HCT116 (cell line): Measurements from ENCODE around the gene SOCS7. TPM values are rescaled to one million over a fixed set of nuclear protein-coding genes. Genes with fewer than 3 reads are reported as not detected.

Source experiments
- ATAC-seq: fragments of 200-7000 bp; cut with Tn5 transposase; 2 replicates; pipeline ENCODE4 v1.9.1; 2020; ENCODE audit warnings: mild to moderate bottlenecking, moderate library complexity
- BruUV-seq: library from RNA; stranded (reverse); fragments of 400-500 nt; replicated peaks from 2 replicates; lab custom pipeline; 2021; lab: Mats Ljungman, UMichigan
- CTCF ChIA-PET: fragments of 300-600 bp; sonication (Branson Sonifier 250); formaldehyde crosslinking; loops from one replicate; lab custom pipeline; 2021; ENCODE audit warnings: antibody characterized with exemption; lab: Charles Lee
- POLR2A ChIA-PET: fragments of 300-600, 350-600 bp; sonication (Branson Sonifier 250); formaldehyde crosslinking; loops from one replicate; lab custom pipeline; 2021; ENCODE audit warnings: antibody characterized with exemption; lab: Charles Lee
- RAD21 ChIA-PET, 2 experiments: fragments of 300-600 bp; sonication (Branson Sonifier 250); formaldehyde crosslinking; loops; one replicate each; lab custom pipeline; 2023; ENCODE audit warnings: low total read pairs in 2 of 2; ENCODE audit not compliant: uncharacterized antibody in 2 of 2, unreplicated experiment in 2 of 2, low non-redundant PET in 1 of 2; lab: Charles Lee
- DNase-seq: peaks from one replicate; pipeline ENCODE4 v3.0.0-alpha.2; 2010; ENCODE audit warnings: low read depth, low spot score
- H2AFZ ChIP-seq: fragments of 200-600 bp; shearing (Covaris generic), sonication (generic); 2 replicates; pipeline ENCODE4 v1.6.1; 2017; ENCODE audit warnings: low read depth, mixed run types, mixed read lengths, antibody characterized with exemption, low read length; ENCODE audit not compliant: poor library complexity, severe bottlenecking
- H3K27ac ChIP-seq: 2 replicates; pipeline ENCODE4 v1.5.1; 2012; ENCODE audit warnings: low read depth, low read length
- H3K27me3 ChIP-seq: fragments of 200-600 bp; sonication (generic); 2 replicates; pipeline ENCODE4 v1.6.1; 2016; ENCODE audit warnings: mixed run types, low read length, mixed read lengths; ENCODE audit not compliant: insufficient read depth
- H3K36me3 ChIP-seq, 2 experiments: fragments of 200-500 bp in 1 of 2; fragments of 200-600 bp in 1 of 2; sonication (Bioruptor generic) in 1 of 2; sonication (generic) in 1 of 2; 2 replicates each; pipeline versions ENCODE4 v1.5.1 to v1.6.1; 2014 to 2016; ENCODE audit warnings: low read length in 2 of 2, inconsistent platforms in 1 of 2, mixed read lengths in 1 of 2, mixed run types in 1 of 2; ENCODE audit not compliant: insufficient read depth in 2 of 2, control insufficient read depth in 1 of 2
- H3K4me1 ChIP-seq, 2 experiments: fragments of 200-600 bp in 1 of 2; sonication (generic) in 1 of 2; 2 replicates each; pipeline versions ENCODE4 v1.5.1 to v1.6.1; 2012 to 2017; ENCODE audit warnings: low read length in 2 of 2, inconsistent platforms in 1 of 2, mild to moderate bottlenecking in 1 of 2, mixed read lengths in 1 of 2, mixed run types in 1 of 2, moderate library complexity in 1 of 2; ENCODE audit not compliant: insufficient read depth in 2 of 2, control insufficient read depth in 1 of 2
- H3K4me2 ChIP-seq: fragments of 200-600 bp; sonication (generic); 2 replicates; pipeline ENCODE4 v1.6.1; 2017; ENCODE audit warnings: mixed run types, low read length, mixed read lengths
- H3K4me3 ChIP-seq, 2 experiments: fragments of 200-600 bp in 1 of 2; sonication (generic) in 1 of 2; replicated peaks in 1 of 2; 2 replicates each; pipeline ENCODE4 v1.5.1; 2011 to 2016; ENCODE audit warnings: low read length in 2 of 2, control low read depth in 1 of 2, low read depth in 1 of 2, mild to moderate bottlenecking in 1 of 2, mixed read lengths in 1 of 2, mixed run types in 1 of 2
- H3K79me2 ChIP-seq: fragments of 200-600 bp; sonication (generic); 2 replicates; pipeline ENCODE4 v1.6.1; 2017; ENCODE audit warnings: mild to moderate bottlenecking, mixed run types, low read length, moderate library complexity, mixed read lengths; ENCODE audit not compliant: insufficient read depth
- H3K9ac ChIP-seq: fragments of 200-600 bp; sonication (generic); 2 replicates; pipeline ENCODE4 v1.6.1; 2016; ENCODE audit warnings: low read length, mixed read lengths
- H3K9me2 ChIP-seq: fragments of 200-600 bp; sonication (generic), shearing (Covaris generic); 2 replicates; pipeline ENCODE4 v1.6.1; 2017; ENCODE audit warnings: mixed run types, mild to moderate bottlenecking, moderate library complexity; ENCODE audit not compliant: insufficient read depth
- H3K9me3 ChIP-seq, 2 experiments: fragments of 200-500 bp in 1 of 2; fragments of 200-600 bp in 1 of 2; sonication (Bioruptor generic) in 1 of 2; sonication (generic) in 1 of 2; 2 replicates each; pipeline ENCODE4 v1.6.1; 2014 to 2017; ENCODE audit warnings: low read length in 2 of 2, mixed read lengths in 2 of 2, inconsistent platforms in 1 of 2, low read depth in 1 of 2, mild to moderate bottlenecking in 1 of 2, mixed run types in 1 of 2, moderate library complexity in 1 of 2; ENCODE audit not compliant: control insufficient read depth in 1 of 2, insufficient read depth in 1 of 2
- H4K20me1 ChIP-seq: fragments of 200-600 bp; sonication (generic), shearing (Covaris generic); 2 replicates; pipeline ENCODE4 v1.6.1; 2017; ENCODE audit warnings: mixed run types, mild to moderate bottlenecking, moderate library complexity; ENCODE audit not compliant: insufficient read depth
- CBX3 ChIP-seq: IDR thresholded peaks from 2 replicates; pipeline ENCODE4 v1.6.1; 2012; ENCODE audit warnings: low read depth
- CEBPB ChIP-seq: IDR thresholded peaks from 2 replicates; pipeline ENCODE4 v1.6.1; 2012; ENCODE audit warnings: low read depth
- EGR1 ChIP-seq: IDR thresholded peaks from 2 replicates; pipeline ENCODE4 v1.6.1; 2012; ENCODE audit warnings: low read depth
- ELF1 ChIP-seq: IDR thresholded peaks from 2 replicates; pipeline ENCODE4 v1.6.1; 2012; ENCODE audit warnings: low read depth, borderline replicate concordance
- EZH2 ChIP-seq: fragments of 200-600 bp; sonication (generic); IDR thresholded peaks from 2 replicates; pipeline ENCODE4 v1.6.1; 2017; ENCODE audit warnings: antibody characterized with exemption, mixed run types
- EZH2phosphoT487 ChIP-seq: fragments of 200-600 bp; IDR thresholded peaks from 2 replicates; pipeline ENCODE4 v1.6.1; 2018; ENCODE audit warnings: antibody characterized with exemption, borderline replicate concordance
- JUND ChIP-seq: IDR thresholded peaks from 2 replicates; pipeline ENCODE4 v1.6.1; 2012
- POLR2A ChIP-seq: IDR thresholded peaks from 2 replicates; pipeline ENCODE4 v1.7.0; 2011; ENCODE audit warnings: borderline replicate concordance; ENCODE audit not compliant: insufficient read depth, insufficient read length; ENCODE audit errors: extremely low read depth
- POLR2AphosphoS5 ChIP-seq: IDR thresholded peaks from 2 replicates; pipeline ENCODE4 v1.6.1; 2011; ENCODE audit warnings: mild to moderate bottlenecking, low read depth, low read length, moderate library complexity
- SP1 ChIP-seq: IDR thresholded peaks from 2 replicates; pipeline ENCODE4 v1.6.1; 2012; ENCODE audit warnings: low read depth
- SRF ChIP-seq: IDR thresholded peaks from 2 replicates; pipeline ENCODE4 v1.6.1; 2012; ENCODE audit warnings: low read depth
- TCF7L2 ChIP-seq: IDR thresholded peaks from 2 replicates; pipeline ENCODE4 v1.7.0; 2011; ENCODE audit warnings: borderline replicate concordance, inconsistent platforms; ENCODE audit not compliant: insufficient read depth, insufficient read length; ENCODE audit errors: extremely low read depth
- YY1 ChIP-seq: IDR thresholded peaks from 2 replicates; pipeline ENCODE4 v1.6.1; 2011; ENCODE audit warnings: low read length, low read depth, moderate library complexity, mild to moderate bottlenecking; ENCODE audit not compliant: insufficient replicate concordance; ENCODE audit errors: extremely low read depth
- ZFX ChIP-seq: fragments of 450-650 bp; IDR thresholded peaks from 2 replicates; pipeline ENCODE4 v1.6.1; 2017
- ZNF274 ChIP-seq: fragments of 200-500 bp; sonication (Bioruptor generic); IDR thresholded peaks from 2 replicates; pipeline ENCODE4 v1.6.1; 2014; ENCODE audit warnings: mild to moderate bottlenecking, low read depth, low read length, inconsistent platforms
- intact Hi-C: fragments of 100-400 bp; cut with micrococcal nuclease; formaldehyde crosslinking; loops from 2 replicates; pipeline ENCODE4 v1.10.0; 2022
- total RNA-seq: library from RNA; stranded (reverse); gene quantifications from one replicate; pipeline ENCODE4 v1.2.1, GENCODE V29; 2021; ENCODE audit not compliant: unreplicated experiment
- TF ChIP-seq, protein P1 (sequence below): IDR thresholded peaks from 2 replicates; pipeline ENCODE4 v1.6.1; 2012
- TF ChIP-seq, protein P2 (sequence below): IDR thresholded peaks from 2 replicates; pipeline ENCODE4 v1.6.1; 2011; ENCODE audit warnings: mild to moderate bottlenecking, low read length, moderate library complexity; ENCODE audit not compliant: insufficient replicate concordance; ENCODE audit errors: extremely low read depth
- TF ChIP-seq, protein P3 (sequence below), 3 experiments: fragments of 200-600 bp in 1 of 3; sonication (generic) in 1 of 3; IDR thresholded peaks in 2 of 3; conservative IDR thresholded peaks in 1 of 3; 2 replicates each; pipeline ENCODE4 v1.5.1; 2012 to 2017; ENCODE audit warnings: low read depth in 2 of 3, low read length in 2 of 3, antibody characterized with exemption in 1 of 3, borderline replicate concordance in 1 of 3, control low read depth in 1 of 3, mild to moderate bottlenecking in 1 of 3, mixed read lengths in 1 of 3, mixed run types in 1 of 3, moderate library complexity in 1 of 3; ENCODE audit not compliant: insufficient read depth in 1 of 3

The SOCS7 gene
- total RNA-seq, 1 experiment from 2014 or later: 49.9 TPM

DNA sequence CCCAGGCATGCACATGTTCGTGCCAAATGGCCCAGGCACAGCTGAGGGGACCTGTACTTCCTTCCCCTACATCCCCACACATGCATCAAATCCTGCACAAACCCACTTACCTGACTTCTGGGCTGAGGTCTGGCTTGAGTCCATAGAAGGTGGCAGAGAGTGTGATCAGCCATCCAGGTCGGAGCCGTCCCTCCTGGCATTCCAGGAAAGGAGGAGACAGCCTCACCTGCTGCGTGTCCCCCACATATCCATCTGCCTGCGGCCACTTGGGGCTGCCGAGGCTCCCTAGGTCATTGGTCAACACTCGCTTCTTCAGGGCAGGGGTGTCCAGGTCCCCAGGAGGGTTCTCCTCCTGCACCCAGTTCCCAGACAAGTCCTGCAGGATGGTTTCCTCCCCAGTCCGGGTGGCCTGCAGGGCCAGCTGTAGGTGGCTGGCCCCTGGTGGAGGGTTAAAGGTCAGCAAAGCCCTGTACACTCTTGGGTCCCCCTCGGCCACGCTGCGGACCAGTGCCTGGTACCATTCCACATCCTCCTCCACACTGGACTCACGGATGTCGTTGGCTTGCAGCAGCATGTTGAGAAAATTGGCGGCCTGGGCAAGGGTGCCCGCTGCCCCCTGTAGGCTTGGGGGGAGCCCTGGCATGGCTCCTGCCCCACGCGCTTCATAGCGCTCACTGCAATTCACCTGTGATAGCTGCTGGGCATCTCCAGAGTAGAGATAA, 8.6 kb upstream of the SOCS7 start:
- BruUV-seq: no TSS peak
- ChIA-PET RAD21 (interaction anchor here in 1 of 2 experiments (0.7 kb wide), 1 partner anchor 71 kb away, joined by 3 read pairs; no protein-coding TSS in a partner anchor), CTCF (no interaction called here), POLR2A (no interaction called here)
- H3K9me2 ChIP-seq: no peaks in the 10 kb centered on the region
- TF ChIP-seq ZFX (no peak), YY1 (no peak), SRF (no peak), ELF1 (no peak), CEBPB (no peak), EZH2 (no peak), SP1 (no peak), EGR1 (no peak), JUND (no peak), ZNF274 (no peak), EZH2phosphoT487 (no peak), POLR2A (no peak), POLR2AphosphoS5 (no peak), TCF7L2 (no peak), CBX3 (no peak)
- TF ChIP-seq, protein P1, sequence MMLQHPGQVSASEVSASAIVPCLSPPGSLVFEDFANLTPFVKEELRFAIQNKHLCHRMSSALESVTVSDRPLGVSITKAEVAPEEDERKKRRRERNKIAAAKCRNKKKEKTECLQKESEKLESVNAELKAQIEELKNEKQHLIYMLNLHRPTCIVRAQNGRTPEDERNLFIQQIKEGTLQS: no peak
- TF ChIP-seq, protein P2, sequence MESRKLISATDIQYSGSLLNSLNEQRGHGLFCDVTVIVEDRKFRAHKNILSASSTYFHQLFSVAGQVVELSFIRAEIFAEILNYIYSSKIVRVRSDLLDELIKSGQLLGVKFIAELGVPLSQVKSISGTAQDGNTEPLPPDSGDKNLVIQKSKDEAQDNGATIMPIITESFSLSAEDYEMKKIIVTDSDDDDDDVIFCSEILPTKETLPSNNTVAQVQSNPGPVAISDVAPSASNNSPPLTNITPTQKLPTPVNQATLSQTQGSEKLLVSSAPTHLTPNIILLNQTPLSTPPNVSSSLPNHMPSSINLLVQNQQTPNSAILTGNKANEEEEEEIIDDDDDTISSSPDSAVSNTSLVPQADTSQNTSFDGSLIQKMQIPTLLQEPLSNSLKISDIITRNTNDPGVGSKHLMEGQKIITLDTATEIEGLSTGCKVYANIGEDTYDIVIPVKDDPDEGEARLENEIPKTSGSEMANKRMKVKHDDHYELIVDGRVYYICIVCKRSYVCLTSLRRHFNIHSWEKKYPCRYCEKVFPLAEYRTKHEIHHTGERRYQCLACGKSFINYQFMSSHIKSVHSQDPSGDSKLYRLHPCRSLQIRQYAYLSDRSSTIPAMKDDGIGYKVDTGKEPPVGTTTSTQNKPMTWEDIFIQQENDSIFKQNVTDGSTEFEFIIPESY: no peak
- TF ChIP-seq, protein P3, sequence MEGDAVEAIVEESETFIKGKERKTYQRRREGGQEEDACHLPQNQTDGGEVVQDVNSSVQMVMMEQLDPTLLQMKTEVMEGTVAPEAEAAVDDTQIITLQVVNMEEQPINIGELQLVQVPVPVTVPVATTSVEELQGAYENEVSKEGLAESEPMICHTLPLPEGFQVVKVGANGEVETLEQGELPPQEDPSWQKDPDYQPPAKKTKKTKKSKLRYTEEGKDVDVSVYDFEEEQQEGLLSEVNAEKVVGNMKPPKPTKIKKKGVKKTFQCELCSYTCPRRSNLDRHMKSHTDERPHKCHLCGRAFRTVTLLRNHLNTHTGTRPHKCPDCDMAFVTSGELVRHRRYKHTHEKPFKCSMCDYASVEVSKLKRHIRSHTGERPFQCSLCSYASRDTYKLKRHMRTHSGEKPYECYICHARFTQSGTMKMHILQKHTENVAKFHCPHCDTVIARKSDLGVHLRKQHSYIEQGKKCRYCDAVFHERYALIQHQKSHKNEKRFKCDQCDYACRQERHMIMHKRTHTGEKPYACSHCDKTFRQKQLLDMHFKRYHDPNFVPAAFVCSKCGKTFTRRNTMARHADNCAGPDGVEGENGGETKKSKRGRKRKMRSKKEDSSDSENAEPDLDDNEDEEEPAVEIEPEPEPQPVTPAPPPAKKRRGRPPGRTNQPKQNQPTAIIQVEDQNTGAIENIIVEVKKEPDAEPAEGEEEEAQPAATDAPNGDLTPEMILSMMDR (IDR thresholded peaks at IDR 0.05 in 2 of 3, conservative IDR thresholded peaks at IDR 0.05 in 1 of 3; ENCODE audit: borderline replicate concordance in 1 of 3, insufficient read depth in 1 of 3, low read depth in 2 of 3, low read length in 2 of 3): no peak
- intact Hi-C loops: no loop called here
- no peaks in the 10 kb centered on the region for H3K27me3 ChIP-seq
- H3K79me2 ChIP-seq: no peaks in the 10 kb centered on the region
- ATAC-seq (no peak), DNase-seq (no peak)
- H3K9me3 ChIP-seq: no peaks in the 10 kb centered on the region
- H3K9ac ChIP-seq: no peak overlapping the region
- H3K4me3 ChIP-seq: no peak overlapping the region
- H3K4me2 ChIP-seq: no peak overlapping the region
- H4K20me1 ChIP-seq: no peaks in the 10 kb centered on the region
- no peak overlapping the region for H3K27ac ChIP-seq
- peaks cover 5 to 7% of the 10 kb centered on the region in 2 experiments; a peak in 3 of 4 replicates for H3K4me1 ChIP-seq
- no peak overlapping the region for H2AFZ ChIP-seq
- no peaks in the 10 kb centered on the region for H3K36me3 ChIP-seq
